ENCODE results near the gene PODXL2.
"Not testable (repeated sequence)": the region's sequence is repeated elsewhere in the genome, so short reads cannot be mapped to it uniquely, and the experiment has no call there.

The PODXL2 gene

DNA sequence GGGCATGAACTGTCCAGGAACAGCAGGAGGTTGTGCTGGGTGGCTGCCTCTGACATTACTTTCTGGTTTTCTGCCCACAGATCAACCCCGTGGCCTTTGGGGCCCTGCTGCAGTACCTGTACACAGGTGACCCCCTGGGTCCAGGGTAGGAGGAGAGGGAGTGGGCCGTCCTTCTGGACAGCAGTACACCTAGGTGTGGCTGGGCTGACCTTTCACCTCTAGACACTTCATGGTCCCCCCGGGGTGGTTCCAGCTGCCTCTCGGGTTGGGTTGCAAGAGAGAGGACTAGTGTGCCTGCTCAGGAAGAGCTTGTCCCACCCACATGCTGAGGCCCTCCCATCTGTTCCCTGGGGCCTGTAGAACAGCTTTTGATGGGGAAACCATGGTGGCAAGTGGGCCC, 47.5 kb downstream of the PODXL2 start:
- DNase-seq (ENCODE audit: low read depth) = no peak

DNA sequence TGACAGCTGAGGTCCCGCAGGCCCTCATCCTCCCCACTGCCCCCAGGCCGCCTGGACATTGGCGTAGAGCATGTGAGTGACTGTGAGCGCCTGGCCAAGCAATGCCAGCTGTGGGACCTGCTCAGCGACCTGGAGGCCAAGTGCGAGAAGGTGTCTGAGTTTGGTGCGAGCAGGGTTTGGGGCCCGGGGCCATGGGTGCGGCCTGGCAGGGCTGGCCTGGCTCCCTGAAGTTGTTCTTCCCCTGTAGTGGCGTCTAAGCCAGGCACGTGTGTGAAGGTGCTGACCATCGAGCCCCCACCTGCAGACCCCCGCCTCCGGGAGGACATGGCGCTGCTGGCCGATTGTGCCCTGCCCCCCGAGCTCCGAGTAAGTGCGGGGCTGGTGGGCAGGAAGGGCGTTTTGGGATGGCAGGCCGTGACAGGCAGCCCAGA, 48.0 kb downstream of the PODXL2 start:
- no peak for DNase-seq (ENCODE audit: low read depth)

DNA sequence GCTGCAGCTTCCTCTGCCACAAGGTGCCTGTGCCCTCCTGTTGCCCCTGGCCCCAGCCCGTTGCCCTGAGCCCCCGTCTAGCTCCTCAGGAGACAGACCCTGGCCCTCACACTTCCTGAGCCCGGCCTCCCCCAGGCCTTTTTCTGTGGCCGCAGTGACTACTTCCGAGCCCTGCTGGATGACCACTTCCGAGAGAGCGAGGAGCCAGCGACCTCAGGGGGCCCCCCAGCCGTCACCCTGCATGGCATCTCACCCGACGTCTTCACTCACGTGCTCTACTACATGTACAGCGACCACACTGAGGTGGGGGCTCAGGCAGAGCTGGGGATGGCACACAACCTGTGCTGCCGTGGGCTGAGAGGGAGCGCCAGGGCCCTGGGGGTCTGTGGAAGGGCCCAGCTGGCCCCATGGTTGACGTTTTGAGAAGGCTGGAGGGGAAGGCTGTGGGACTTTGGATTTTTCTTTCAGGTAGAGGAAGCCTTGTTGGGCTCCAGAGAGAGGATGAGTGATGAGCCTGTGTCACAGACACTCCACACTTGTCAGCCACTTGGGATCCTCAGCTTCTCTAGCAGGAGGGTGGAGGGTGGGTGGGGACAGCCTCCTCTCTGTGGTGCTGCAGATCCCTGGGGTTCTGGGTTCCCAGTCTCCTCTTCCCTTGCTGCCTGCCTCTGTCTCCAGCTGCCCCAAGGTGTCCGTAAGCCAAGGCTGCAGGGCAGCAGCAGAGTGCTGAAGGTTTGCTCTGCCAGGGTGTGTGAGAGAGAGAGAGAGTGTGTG, 48.7 kb downstream of the PODXL2 start:
- no peak for DNase-seq (ENCODE audit: low read depth)

DNA sequence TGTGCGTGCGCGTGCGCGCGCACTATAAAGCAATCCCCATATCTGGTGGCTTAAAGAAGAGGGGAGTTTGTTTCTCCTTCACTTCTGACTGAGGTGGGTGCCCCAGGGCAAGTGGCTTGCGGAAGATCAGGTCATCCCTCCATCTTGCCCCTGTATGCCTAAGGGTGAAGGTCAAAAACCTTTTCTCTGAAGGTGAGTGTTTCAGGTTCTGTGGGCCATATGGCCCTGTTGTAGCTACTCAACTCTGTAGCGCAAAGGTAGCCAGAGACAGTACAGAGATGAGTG, 49.3 kb downstream of the PODXL2 start:
- DNase-seq (ENCODE audit: low read depth) = no peak

DNA sequence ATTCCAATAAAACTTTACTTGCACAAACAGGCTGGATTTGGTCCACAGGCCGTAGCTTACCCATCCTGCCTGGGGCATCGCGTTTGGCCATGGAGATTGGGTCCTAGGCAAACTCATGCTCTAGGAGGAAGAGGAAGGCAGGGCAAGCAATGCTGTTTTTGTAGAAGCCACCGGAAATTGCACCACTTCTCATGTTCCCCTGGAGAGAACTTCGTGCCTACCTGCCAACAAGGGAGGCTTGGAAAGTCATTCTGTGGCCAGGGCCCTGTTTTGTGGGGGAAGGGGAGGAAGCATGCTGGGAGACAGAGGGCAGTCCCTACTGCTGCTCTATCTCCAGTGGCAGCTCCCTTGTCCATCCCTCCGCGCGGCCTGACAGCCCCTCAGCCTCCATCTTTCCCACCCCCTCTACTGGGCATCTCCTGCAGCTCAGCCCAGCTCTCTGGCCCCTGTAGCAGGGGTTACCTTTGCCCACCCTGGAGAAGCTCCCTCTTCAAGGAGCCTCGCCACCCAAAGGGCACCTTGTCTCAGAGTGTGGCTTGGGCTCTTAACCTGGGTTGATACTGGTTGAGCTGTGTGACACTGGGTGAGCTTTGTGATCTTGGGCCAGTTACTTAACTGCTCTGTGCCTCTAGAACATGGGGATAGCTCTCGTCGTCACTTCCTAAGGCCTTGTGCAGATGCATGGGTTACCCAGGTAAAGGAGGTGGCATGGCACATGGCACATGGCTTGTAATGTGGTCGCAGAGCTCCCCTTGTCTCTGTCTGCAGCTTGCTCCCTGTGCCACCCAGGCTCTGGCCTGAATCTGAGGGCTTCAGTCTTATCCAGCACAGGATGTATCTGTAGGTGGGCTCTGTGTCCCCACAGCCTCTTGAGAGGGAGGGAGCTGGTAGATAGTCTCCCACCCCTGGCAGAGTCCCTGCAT, 49.9 kb downstream of the PODXL2 start:
- DNase-seq (ENCODE audit: low read depth) = no peak

DNA sequence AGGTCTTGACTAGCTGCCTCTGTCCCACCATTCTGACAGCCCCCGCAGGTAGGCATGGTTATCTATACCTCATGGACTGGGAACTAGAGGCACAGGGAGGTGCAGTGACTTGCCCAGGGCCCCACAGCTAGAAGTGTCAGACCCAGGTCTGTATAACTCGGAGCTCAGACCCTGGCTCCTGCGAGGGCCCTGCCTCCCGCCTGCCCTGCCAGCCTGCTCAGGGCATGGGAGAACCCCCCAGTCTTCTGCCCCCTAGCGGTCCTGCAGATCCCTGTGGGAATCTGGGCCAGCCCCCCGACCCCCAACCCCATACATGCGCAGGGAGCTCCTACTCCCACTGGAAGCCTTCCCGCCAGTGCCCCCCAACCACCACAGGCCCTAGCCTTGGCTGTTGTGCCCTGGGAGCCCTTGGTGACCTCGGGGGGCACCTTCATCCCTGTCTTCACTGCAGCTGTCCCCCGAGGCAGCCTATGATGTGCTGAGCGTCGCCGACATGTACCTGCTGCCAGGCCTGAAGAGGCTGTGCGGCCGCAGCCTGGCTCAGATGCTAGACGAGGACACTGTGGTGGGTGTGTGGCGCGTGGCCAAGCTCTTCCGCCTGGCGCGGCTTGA, 50.7 kb downstream of the PODXL2 start:
- no peak for DNase-seq (ENCODE audit: low read depth)

DNA sequence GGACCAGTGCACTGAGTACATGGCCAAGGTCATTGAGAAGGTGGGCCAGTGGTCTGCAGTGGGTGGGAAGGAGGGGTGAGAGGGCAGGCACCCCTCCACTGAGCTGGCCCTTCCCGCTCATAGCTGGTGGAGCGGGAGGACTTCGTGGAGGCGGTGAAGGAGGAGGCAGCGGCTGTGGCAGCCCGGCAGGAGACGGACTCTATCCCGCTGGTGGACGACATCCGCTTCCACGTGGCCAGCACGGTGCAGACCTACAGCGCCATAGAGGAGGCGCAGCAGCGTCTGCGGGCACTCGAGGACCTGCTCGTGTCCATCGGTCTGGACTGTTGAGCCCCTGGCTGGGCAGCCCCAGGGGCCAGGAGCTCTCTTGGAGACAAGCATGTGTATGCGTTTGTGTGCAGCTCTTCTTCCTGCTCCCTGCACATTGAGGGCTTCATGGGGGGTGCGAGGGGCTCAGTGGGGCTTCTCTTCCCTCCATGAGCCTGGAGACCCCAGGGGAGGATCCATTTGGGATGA, 51.2 kb downstream of the PODXL2 start:
- DNase-seq (ENCODE audit: low read depth) = no peak

DNA sequence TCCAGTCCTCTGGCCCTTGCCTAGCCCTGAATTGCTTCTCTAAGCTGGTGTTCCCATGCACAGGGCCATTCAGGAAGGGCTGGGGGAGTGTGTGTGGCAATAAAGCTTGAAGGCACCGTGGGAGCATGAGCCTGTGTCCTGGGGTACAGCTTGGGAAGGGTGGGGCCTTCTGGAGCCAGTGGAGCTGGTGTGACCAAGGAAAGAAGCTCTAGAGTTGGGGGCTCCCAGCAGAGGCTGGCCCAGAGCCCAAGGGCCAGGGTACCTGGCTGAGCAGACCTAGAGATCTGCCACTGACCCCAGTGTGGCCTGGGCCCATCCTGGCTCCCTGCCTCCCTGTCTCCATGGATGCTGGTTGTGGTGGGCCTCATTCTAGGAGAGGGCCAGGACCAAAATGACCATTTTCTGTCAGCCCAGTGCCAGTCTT, 51.8 kb downstream of the PODXL2 start:
- no peak for DNase-seq (ENCODE audit: low read depth)

DNA sequence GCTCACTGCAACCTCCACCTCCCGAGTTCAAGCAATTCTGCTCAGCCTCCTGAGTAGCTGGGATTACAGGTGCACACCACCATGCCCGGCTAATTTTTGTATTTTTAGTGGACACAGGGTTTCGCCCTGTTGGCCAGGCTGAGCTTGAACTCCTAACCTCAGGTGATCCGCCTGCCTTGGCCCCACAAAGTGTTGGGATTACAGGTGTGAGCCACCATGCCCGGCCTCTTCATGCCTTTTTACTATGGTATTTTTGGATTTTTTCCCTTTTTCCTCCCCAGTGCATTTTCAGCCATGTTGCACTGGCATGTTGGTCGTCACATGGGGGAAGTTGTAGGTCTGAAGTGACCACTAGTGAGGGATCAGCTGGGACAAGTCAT, 53.2 kb downstream of the PODXL2 start:
- not testable (repeated sequence) for DNase-seq (ENCODE audit: low read depth)

DNA sequence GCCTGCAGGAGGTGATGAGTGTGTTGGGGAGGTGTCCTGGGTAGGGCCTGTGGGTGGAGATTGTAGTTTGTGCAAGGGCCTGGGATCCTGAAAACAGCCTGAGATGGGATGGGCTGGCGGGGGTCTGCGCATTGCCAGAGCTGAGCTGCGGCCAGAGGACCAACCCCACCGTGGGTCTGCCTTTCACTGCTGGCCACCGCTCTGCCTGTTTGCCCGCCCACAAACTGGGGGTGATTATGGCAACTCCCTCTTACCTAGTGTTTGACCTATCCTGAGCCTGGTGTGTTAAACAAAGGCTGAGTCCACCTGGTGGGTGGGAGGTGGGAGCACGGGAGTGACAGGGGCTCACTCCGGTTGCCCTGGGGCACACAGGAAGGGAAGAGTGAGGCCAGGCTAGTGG, 53.6 kb downstream of the PODXL2 start:
- DNase-seq (ENCODE audit: low read depth) = no peak

DNA sequence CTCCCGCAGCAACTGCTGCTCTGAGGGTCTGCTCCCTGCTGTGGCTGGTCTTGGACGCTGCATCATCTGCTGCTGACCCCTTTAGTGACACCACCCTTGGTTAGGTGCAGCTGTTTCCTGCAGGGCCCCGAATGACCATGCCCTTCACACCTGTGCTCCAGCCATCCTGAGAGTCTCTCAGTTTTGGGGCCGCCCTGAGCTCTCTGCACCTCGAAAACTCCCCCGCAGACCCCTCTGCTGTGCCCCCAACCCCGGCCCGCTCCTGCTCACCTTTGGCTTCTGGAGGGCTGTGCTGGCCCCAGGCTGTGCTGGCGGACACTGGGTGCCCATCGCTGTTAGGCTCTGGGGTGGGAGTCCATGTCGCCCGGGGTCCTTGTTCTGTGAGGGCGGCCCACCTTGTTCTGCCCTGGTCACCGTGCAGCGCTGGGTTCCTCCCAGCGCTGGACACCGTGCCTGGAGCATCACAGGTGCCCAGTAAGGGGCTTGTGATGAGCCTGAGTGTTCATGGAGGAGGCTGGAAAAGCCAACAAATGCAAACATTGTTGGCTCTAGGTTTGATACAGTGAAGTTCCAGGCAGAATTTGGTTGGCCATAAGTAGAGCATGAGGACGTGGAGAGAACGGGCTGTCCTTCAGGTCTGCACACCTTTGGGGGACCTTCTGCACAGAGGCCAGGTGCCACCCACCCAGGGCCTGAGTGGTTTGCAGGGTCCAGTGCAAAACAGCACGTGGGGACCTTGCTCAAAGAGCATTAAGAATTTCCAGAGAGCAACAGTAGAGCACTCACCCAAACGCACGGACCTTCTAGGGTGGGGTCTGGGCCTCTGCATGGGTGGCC, 56.1 kb downstream of the PODXL2 start:
- DNase-seq (ENCODE audit: low read depth) = no peak

DNA sequence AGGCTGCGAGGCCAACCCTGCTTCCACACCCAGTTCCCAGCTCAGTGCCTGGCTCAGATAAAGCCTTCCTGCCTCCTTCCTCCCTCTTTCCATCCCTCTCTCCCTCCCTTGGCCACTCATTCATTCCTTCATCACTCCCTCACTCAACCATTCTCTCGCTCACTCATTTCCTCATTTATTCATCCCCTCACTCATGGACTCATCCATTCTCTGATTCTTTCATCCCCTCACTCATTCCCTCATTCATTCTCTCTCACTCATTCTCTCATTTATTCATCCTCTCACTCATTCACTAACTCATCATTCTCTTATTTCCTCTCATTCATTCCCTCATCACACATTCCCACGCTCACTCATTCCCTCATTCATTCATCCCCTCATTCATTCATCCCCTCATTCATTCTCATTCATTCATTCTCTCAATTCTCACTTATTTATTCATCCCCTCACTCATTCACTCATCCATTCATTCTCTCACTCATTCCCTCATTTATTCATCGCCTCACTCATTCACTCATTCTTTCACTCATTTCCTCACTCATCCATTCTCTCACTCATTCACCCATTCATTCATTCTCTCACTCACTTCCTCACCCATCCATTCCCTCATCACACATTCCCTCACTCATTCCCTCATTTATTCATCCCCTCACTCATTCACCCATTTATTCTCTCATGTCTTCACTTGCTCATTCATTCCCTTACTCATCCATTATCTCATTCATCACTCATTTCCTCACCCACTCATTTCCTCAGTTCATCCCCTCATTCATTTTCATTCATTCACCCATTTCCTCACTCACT, 56.9 kb downstream of the PODXL2 start:
- DNase-seq (ENCODE audit: low read depth) = no peak

DNA sequence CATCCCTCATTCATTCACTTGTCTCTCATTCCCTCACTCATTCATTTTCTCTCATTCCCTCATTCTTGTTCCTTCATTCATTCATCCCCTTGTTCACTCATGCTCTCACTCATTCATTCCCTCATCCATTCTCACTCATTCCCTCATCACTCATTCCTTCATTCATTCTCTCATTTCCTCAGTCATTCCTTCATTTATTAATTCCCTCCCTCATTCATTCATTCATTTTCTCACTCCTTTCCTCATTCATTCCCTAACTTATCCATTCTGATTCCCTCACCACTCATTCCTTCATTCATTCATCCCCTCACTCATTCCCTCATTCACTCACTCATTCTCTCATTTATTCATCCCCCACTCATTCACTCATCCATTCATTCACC, 57.5 kb downstream of the PODXL2 start:
- DNase-seq (ENCODE audit: low read depth) = no peak

DNA sequence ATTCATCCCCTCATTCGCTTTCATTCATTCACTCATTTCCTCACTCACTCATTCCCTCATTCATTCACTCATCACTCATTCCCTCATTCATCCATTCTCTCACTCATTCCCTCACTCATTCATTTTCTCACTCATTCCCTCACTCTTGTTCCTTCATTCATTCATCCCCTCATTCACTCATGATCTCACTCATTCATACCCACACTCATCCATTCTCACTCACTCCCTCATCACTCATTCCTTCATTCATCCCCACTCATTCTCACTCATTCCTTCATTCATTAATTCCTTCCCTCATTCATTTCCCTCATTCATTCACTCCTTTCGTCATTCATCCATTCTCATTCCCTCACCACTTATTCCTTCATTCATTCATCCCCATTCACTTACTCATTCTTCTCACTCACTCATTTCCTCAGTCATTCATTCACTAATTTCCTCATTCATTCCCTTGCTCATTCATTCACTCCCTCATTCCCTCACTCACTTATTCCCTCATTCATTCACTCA, 58.3 kb downstream of the PODXL2 start:
- DNase-seq (ENCODE audit: low read depth) = no peak

DNA sequence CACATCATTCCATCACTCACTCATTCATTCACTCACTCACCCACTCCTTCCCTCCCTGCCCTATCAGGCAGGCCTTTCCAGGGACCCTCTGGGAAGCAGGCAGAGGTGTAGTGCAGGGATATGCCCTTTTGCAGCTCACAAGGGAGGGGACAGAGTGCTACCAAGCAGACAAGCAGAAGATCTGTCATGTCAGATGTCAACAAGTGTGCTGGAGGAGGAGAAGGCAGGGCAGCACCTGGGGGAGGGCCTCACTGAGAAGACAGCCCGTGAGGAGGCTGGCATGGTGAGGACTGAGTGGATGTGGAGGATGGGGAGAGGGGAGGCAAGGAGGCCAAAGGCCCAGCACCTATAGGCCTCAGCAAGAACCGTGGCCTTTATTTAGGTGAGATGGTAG, 59.0 kb downstream of the PODXL2 start:
- DNase-seq (ENCODE audit: low read depth) = no peak

DNA sequence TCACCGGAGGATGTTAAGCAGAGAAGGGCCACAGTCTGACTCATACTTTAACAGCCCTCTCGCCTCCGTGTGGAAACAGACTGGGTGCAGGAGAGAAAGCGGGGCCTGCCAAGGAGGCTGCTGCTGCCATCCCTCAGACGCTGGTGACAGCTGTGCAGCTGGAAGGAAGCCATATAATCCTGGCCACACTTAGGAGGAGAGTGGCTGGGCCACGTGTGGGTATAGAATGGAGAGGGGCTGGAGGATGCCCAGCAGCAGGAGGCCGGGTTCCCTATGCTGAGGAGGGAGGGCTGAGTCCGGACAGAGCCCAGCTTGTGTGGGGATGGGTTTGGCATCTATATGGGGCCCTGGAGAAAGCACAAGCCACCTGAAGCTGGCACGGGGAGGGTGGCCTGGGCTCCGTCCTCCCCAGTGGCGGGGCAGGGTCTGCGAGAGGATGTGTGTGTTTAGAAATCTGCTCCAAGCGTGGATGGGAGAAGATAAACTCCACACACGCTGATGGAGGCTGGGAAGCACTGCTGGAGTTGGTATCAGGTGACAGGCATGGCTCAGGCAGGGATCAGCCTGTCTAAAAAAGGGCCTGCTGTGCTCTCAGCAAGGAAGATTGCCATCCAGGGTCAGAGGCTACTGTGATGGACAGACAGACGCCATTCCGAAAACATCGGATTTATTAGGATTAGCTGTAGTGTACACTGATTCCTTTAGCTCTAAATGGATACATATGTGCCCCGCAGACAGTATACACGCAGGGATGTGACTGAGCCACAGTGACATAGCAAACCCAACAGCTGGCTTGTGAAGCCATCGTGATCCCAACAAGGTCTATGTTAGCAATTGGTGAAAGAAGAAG, 59.7 kb downstream of the PODXL2 start:
- DNase-seq (ENCODE audit: low read depth) = no peak

DNA sequence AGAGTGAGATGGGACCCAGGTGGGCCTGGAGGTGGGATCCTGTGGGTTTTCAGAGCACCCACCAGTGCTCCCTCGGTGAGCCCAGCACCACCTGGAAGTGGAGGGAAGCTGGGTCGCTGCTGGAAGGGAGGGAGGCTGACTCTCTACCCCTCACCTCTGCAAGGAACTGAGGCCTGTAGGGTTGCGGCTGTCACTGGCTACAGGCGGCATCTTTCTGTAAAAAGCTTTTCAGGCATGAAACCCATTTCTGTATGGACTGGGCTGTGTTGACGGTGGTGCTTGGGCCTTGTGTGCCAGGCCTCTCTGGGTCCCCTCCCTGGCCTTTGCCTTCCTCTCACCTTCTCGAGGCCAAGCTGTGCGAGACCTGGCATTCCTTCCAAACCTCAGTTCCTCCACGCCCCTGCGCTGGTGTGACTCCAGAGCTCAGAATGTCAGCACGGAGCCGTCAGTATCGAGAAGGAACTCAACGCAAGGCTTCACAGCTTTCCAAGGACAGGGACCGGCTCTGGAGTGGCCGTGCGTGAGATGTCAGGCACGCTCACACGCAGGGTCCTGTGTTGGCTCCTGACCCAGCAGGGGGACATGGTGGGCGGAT, 60.4 kb downstream of the PODXL2 start:
- DNase-seq (ENCODE audit: low read depth) = no peak

DNA sequence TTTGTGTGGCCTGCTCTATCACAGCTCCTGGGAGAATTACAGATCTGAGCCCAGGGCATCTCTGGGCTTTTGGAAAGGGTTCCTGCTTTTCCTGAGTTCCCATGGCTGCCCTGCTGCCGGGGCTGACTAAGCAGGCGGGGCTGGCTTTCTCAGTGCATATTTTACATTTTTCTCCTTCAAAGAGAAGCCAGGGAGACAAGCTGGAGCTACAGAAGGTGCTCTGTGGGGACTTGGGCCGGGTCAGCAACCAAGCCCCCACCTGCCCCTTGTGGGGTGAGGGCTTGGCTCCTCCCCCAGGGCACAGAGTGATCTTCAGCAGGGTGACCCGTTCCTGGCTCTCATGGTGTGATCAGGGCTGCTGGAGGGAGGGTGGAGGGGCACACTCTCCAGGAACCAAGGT, 61.1 kb downstream of the PODXL2 start:
- no peak for DNase-seq (ENCODE audit: low read depth)

DNA sequence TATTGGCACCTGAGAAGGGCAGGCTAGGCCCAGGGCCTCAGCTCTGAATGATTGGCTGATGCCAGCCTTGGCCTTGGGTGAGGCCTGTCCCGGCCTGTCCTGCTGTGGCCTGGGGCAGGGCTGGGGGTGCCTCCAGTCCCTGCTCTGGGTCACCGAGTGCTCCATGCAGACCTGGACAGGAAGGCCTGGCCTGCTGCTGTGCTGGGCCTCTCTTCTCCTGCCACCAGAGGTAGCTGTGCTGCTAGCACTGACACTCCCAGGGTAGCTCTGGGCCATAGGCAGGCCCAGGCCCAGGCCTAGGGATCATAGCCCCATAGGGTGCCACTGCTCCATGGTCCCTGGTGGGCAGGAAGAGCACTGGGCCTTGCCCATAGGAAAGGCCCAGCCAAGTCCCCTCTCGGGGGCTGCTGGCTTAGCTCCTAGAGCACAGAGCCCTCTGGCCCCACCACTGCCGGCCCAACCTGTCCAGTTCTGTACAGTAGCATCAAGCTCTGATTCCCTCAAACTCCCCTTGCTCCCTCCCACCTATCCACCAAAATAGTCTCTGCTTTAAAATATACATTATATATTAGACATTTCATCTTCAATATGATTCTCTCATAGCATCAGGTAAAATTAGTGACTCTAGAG, 62.0 kb downstream of the PODXL2 start:
- DNase-seq (ENCODE audit: low read depth) = no peak
